Panc1 (cell line): Measurements from ENCODE around the gene COPZ1. TPM values are rescaled to one million over a fixed set of nuclear protein-coding genes. Genes with fewer than 3 reads are reported as not detected.

Experiments used
- ATAC-seq: fragments of 200-7000 bp; cut with Tn5 transposase; 2 replicates; pipeline ENCODE4 v1.9.1; 2020; ENCODE audit warnings: mild to moderate bottlenecking, moderate library complexity
- BruUV-seq: library from RNA; stranded (reverse); fragments of 400-500 nt; replicated peaks from 2 replicates; lab custom pipeline; 2021; lab: Mats Ljungman, UMichigan
- CTCF ChIA-PET: fragments of 300-600 bp; sonication (Branson Sonifier 250); formaldehyde crosslinking; loops from one replicate; lab custom pipeline; 2022; ENCODE audit warnings: antibody characterized with exemption; lab: Charles Lee
- POLR2A ChIA-PET: fragments of 300-600 bp; sonication (Branson Sonifier 250); formaldehyde crosslinking; loops from one replicate; lab custom pipeline; 2022; ENCODE audit warnings: antibody characterized with exemption; lab: Charles Lee
- DNase-seq: peaks from one replicate; pipeline ENCODE4 v3.0.0-alpha.2; 2010; ENCODE audit warnings: low read depth, low spot score
- H3K27ac ChIP-seq: 2 replicates; pipeline ENCODE4 v1.5.1; 2011; ENCODE audit warnings: mild to moderate bottlenecking, low read length, inconsistent platforms
- H3K27me3 ChIP-seq: fragments of 200-500 bp; sonication (Bioruptor generic); 2 replicates; pipeline ENCODE4 v1.6.0; 2014; ENCODE audit warnings: low read length, inconsistent platforms; ENCODE audit not compliant: control insufficient read depth, insufficient read depth
- H3K36me3 ChIP-seq: fragments of 200-500 bp; sonication (Bioruptor generic); 2 replicates; pipeline ENCODE4 v1.5.1; 2014; ENCODE audit warnings: inconsistent platforms, mild to moderate bottlenecking, low read length, moderate library complexity; ENCODE audit not compliant: control insufficient read depth, insufficient read depth
- H3K4me1 ChIP-seq: 2 replicates; pipeline ENCODE4 v1.5.1; 2011; ENCODE audit warnings: inconsistent platforms, mild to moderate bottlenecking, low read length, moderate library complexity; ENCODE audit not compliant: control insufficient read depth, insufficient read depth
- H3K4me3 ChIP-seq, 2 experiments: 2 replicates each; pipeline ENCODE4 v1.5.1; 2011 to 2012; ENCODE audit warnings: low read depth in 2 of 2, low read length in 2 of 2, mild to moderate bottlenecking in 2 of 2, inconsistent platforms in 1 of 2, moderate library complexity in 1 of 2
- H3K9me3 ChIP-seq: fragments of 200-500 bp; sonication (Bioruptor generic); 2 replicates; pipeline ENCODE4 v1.5.1; 2014; ENCODE audit warnings: low read depth, mild to moderate bottlenecking, inconsistent platforms, low read length, moderate library complexity; ENCODE audit not compliant: control insufficient read depth, insufficient read depth
- POLR2AphosphoS5 ChIP-seq: IDR thresholded peaks from 2 replicates; pipeline ENCODE4 v1.6.1; 2012; ENCODE audit warnings: mild to moderate bottlenecking, low read depth, low read length, moderate library complexity
- SIN3A ChIP-seq: IDR thresholded peaks from 2 replicates; pipeline ENCODE4 v1.6.1; 2012; ENCODE audit warnings: low read depth, mild to moderate bottlenecking, low read length, moderate library complexity, borderline replicate concordance; ENCODE audit not compliant: insufficient read depth
- TCF7L2 ChIP-seq: IDR thresholded peaks from 2 replicates; pipeline ENCODE4 v1.6.1; 2011; ENCODE audit warnings: mild to moderate bottlenecking, low read depth, low read length, inconsistent platforms
- in situ Hi-C: cut with HindIII; loops from 2 replicates; pipeline ENCODE4 v1.10.0; 2016; ENCODE audit warnings: low sequenced_read_pairs, low pct_unique_long_range_greater_than_20kb
- intact Hi-C: fragments of 100-400 bp; cut with micrococcal nuclease; formaldehyde crosslinking; loops from one replicate; pipeline ENCODE4 v1.10.0; 2022; ENCODE audit not compliant: unreplicated experiment
- total RNA-seq: library from RNA; stranded (reverse); gene quantifications from one replicate; pipeline ENCODE4 v1.2.1, GENCODE V29; 2021; ENCODE audit not compliant: unreplicated experiment
- TF ChIP-seq, protein P1 (sequence below): fragments of 450-650 bp; IDR thresholded peaks from 2 replicates; pipeline ENCODE4 v1.5.1; 2017; ENCODE audit warnings: mild to moderate bottlenecking
- TF ChIP-seq, protein P2 (sequence below), 2 experiments: IDR thresholded peaks; 2 replicates each; pipeline ENCODE4 v1.6.1; 2011 to 2012; ENCODE audit warnings: low read depth in 2 of 2, control low read depth in 1 of 2, low read length in 1 of 2, mild to moderate bottlenecking in 1 of 2, moderate library complexity in 1 of 2; ENCODE audit not compliant: insufficient read depth in 1 of 2

COPZ1 gene
- total RNA-seq, 1 experiment from 2014 or later, result 175 TPM

DNA sequence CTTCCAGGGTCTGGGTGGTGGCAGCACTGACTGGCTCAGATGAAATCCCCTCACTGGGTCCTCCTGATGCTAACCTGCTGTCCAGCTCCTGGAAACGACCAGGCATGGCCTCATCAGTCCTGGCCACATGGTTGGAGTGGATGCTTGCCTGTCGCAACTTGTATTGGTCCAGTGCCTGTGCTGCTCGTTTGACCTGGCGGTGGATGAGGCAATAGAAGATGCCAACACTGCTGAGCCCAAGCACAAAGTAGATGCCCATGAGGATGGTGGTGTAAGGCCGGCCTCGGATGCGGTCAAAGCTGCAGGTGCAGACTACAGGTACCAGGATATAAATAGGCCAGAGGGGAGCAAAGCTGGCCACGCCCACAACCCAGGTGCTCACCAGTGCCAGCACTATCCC lies 38.1 kb downstream of the COPZ1 start:
- Histone ChIP-seq H3K4me3 (no peak overlapping the region), H3K9me3 (no peaks in the 10 kb centered on the region), H3K4me1 (peaks cover 21% of the 10 kb centered on the region), H3K27ac (no peak overlapping the region), H3K27me3 (no peaks in the 10 kb centered on the region), H3K36me3 (no peaks in the 10 kb centered on the region)
- ATAC-seq (no peak), DNase-seq (no peak)
- no TSS peak for BruUV-seq
- TF ChIP-seq POLR2AphosphoS5 (no peak), TCF7L2 (no peak), SIN3A (no peak)
- TF ChIP-seq, protein P1, sequence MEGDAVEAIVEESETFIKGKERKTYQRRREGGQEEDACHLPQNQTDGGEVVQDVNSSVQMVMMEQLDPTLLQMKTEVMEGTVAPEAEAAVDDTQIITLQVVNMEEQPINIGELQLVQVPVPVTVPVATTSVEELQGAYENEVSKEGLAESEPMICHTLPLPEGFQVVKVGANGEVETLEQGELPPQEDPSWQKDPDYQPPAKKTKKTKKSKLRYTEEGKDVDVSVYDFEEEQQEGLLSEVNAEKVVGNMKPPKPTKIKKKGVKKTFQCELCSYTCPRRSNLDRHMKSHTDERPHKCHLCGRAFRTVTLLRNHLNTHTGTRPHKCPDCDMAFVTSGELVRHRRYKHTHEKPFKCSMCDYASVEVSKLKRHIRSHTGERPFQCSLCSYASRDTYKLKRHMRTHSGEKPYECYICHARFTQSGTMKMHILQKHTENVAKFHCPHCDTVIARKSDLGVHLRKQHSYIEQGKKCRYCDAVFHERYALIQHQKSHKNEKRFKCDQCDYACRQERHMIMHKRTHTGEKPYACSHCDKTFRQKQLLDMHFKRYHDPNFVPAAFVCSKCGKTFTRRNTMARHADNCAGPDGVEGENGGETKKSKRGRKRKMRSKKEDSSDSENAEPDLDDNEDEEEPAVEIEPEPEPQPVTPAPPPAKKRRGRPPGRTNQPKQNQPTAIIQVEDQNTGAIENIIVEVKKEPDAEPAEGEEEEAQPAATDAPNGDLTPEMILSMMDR, result no peak
- TF ChIP-seq, protein P2, sequence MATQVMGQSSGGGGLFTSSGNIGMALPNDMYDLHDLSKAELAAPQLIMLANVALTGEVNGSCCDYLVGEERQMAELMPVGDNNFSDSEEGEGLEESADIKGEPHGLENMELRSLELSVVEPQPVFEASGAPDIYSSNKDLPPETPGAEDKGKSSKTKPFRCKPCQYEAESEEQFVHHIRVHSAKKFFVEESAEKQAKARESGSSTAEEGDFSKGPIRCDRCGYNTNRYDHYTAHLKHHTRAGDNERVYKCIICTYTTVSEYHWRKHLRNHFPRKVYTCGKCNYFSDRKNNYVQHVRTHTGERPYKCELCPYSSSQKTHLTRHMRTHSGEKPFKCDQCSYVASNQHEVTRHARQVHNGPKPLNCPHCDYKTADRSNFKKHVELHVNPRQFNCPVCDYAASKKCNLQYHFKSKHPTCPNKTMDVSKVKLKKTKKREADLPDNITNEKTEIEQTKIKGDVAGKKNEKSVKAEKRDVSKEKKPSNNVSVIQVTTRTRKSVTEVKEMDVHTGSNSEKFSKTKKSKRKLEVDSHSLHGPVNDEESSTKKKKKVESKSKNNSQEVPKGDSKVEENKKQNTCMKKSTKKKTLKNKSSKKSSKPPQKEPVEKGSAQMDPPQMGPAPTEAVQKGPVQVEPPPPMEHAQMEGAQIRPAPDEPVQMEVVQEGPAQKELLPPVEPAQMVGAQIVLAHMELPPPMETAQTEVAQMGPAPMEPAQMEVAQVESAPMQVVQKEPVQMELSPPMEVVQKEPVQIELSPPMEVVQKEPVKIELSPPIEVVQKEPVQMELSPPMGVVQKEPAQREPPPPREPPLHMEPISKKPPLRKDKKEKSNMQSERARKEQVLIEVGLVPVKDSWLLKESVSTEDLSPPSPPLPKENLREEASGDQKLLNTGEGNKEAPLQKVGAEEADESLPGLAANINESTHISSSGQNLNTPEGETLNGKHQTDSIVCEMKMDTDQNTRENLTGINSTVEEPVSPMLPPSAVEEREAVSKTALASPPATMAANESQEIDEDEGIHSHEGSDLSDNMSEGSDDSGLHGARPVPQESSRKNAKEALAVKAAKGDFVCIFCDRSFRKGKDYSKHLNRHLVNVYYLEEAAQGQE (IDR thresholded peaks at IDR 0.05; ENCODE audit: insufficient read depth in 1 of 2, low read depth in 2 of 2, low read length in 1 of 2), result no peak
- in situ Hi-C loops, result no loop called here
- ChIA-PET CTCF (no interaction called here), POLR2A (no interaction called here)
- intact Hi-C loops, result loop anchor here (5.0 kb wide), 1 partner anchor 76 kb away; no protein-coding TSS in a partner anchor

DNA sequence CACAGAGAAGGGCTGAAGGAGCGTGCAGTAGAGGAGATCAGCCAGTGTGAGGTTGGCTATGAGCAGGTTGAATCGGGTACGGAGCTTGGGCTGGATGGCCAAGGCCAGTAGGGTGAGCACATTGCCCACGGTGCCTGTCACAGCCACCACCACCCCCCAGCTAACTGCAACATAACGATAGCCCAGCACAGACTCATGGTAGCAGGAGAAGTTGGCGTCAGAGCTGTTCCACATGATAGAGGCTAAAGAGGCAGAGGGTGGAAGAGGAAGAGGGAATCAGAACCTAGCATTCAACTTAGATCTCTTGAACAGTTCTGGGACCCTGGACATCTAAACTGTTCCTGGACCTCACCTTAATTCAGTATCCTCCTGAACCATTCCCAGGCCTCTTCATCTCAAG lies 38.7 kb downstream of the COPZ1 start:
- in situ Hi-C loops, result no loop called here
- TF ChIP-seq, protein P1, result no peak
- TF ChIP-seq, protein P2 (IDR thresholded peaks at IDR 0.05; ENCODE audit: insufficient read depth in 1 of 2, low read depth in 2 of 2, low read length in 1 of 2), result no peak
- TF ChIP-seq TCF7L2 (no peak), POLR2AphosphoS5 (no peak), SIN3A (no peak)
- H3K27ac ChIP-seq, result no peak overlapping the region
- no peaks in the 10 kb centered on the region for H3K36me3 ChIP-seq
- no peaks in the 10 kb centered on the region for H3K27me3 ChIP-seq
- H3K4me1 ChIP-seq, result peaks cover 15% of the 10 kb centered on the region
- BruUV-seq, result no TSS peak
- no peak for DNase-seq
- ChIA-PET POLR2A (no interaction called here), CTCF (no interaction called here)
- no peak for ATAC-seq
- no peaks in the 10 kb centered on the region for H3K9me3 ChIP-seq
- intact Hi-C loops, result loop anchor here (5.0 kb wide), 1 partner anchor 76 kb away; no protein-coding TSS in a partner anchor
- H3K4me3 ChIP-seq, result no peak overlapping the region
